Measurements from ENCODE around the gene GZMM.

GRCh38 chr19:594265-594870 is 50.5 kb downstream of the GZMM start:
- TF ChIP-seq POLR2A (IDR thresholded peaks at IDR 0.05) (no peak), CTCF (IDR thresholded peaks at IDR 0.05) (no peak)

Measured in thyroid gland (tissue), 4 donors.